A673 (cell line): Measurements from ENCODE around the gene MYO18A. TPM values are rescaled to one million over a fixed set of nuclear protein-coding genes. Genes with fewer than 3 reads are reported as not detected.

ENCODE experiments used
- BruUV-seq: library from RNA; stranded (reverse); fragments of 400-500 nt; replicated peaks from 2 replicates; lab custom pipeline; 2021; lab: Mats Ljungman, UMichigan
- CTCF ChIA-PET: fragments of 300-600 bp; sonication (Branson Sonifier 250); formaldehyde crosslinking; loops from one replicate; lab custom pipeline; 2022; ENCODE audit warnings: antibody characterized with exemption; lab: Charles Lee
- POLR2A ChIA-PET: fragments of 300-600 bp; sonication (Branson Sonifier 250); formaldehyde crosslinking; loops from one replicate; lab custom pipeline; 2022; ENCODE audit warnings: antibody characterized with exemption; ENCODE audit not compliant: low non-redundant PET; lab: Charles Lee
- DNase-seq: peaks from one replicate; pipeline ENCODE4 v3.0.0-alpha.2; 2015; ENCODE audit warnings: low spot score
- H3K27ac ChIP-seq: fragments of 200-600 bp; sonication (generic); 2 replicates; pipeline ENCODE4 v1.5.1; 2016; ENCODE audit warnings: mixed run types, low read depth, mild to moderate bottlenecking, mixed read lengths, antibody characterized with exemption, low read length; ENCODE audit not compliant: poor library complexity, severe bottlenecking
- H3K27me3 ChIP-seq: fragments of 200-600 bp; sonication (generic); replicated peaks from 2 replicates; pipeline ENCODE4 v1.6.1; 2017; ENCODE audit warnings: mixed run types, low read depth, mild to moderate bottlenecking, mixed read lengths, antibody characterized with exemption, low read length; ENCODE audit not compliant: insufficient read depth, poor library complexity
- H3K36me3 ChIP-seq: fragments of 200-600 bp; sonication (generic); 2 replicates; pipeline ENCODE4 v1.6.1; 2016; ENCODE audit warnings: mixed run types, mild to moderate bottlenecking, mixed read lengths, antibody characterized with exemption, low read length; ENCODE audit not compliant: insufficient read depth, poor library complexity, severe bottlenecking
- H3K4me1 ChIP-seq: fragments of 200-600 bp; sonication (generic); 2 replicates; pipeline ENCODE4 v1.6.1; 2017; ENCODE audit warnings: mixed run types, mild to moderate bottlenecking, mixed read lengths, antibody characterized with exemption, low read length; ENCODE audit not compliant: insufficient read depth, poor library complexity, severe bottlenecking
- H3K4me3 ChIP-seq: fragments of 200-600 bp; sonication (generic); 2 replicates; pipeline ENCODE4 v1.5.1; 2016; ENCODE audit warnings: low read depth, mixed run types, mild to moderate bottlenecking, mixed read lengths, low read length; ENCODE audit not compliant: poor library complexity, severe bottlenecking
- H3K9me3 ChIP-seq: fragments of 200-600 bp; sonication (generic); 2 replicates; pipeline ENCODE4 v1.6.1; 2016; ENCODE audit warnings: mixed run types, low read depth, mild to moderate bottlenecking, mixed read lengths, antibody characterized with exemption, low read length; ENCODE audit not compliant: poor library complexity, severe bottlenecking
- CTCF ChIP-seq: fragments of 300-800, 200-600 bp; sonication (generic); conservative IDR thresholded peaks from 2 replicates; pipeline ENCODE4 v1.5.1; 2017; ENCODE audit warnings: low read depth, mild to moderate bottlenecking, antibody characterized with exemption, low read length, moderate library complexity, mixed read lengths
- EZH2 ChIP-seq: fragments of 200-600 bp; sonication (generic); IDR thresholded peaks from 2 replicates; pipeline ENCODE4 v1.6.1; 2017; ENCODE audit warnings: borderline replicate concordance, low read depth, mild to moderate bottlenecking, mixed read lengths, antibody characterized with exemption, low read length; ENCODE audit not compliant: poor library complexity, severe bottlenecking
- intact Hi-C: fragments of 100-400 bp; cut with micrococcal nuclease; formaldehyde crosslinking; loops from one replicate; pipeline ENCODE4 v1.10.0; 2022; ENCODE audit not compliant: unreplicated experiment
- total RNA-seq: library from RNA; stranded (reverse); gene quantifications from 2 replicates; pipeline ENCODE4 v1.2.3, GENCODE V29; 2021

The MYO18A gene
- total RNA-seq, 1 experiment from 2014 or later, result 26.6 TPM

GRCh38 chr17:29212681-29213121 is 32.5 kb upstream of the MYO18A start:
- no peaks in the 10 kb centered on the region for H3K9me3 ChIP-seq
- no peaks in the 10 kb centered on the region for H3K36me3 ChIP-seq
- no peak for DNase-seq
- H3K4me3 ChIP-seq, result no peak overlapping the region
- TF ChIP-seq EZH2, result no peak
- TF ChIP-seq CTCF, result no peak
- intact Hi-C loops, result no loop called here
- no peaks in the 10 kb centered on the region for H3K4me1 ChIP-seq
- no TSS peak for BruUV-seq
- no peaks in the 10 kb centered on the region for H3K27me3 ChIP-seq
- ChIA-PET CTCF (no interaction called here), POLR2A (no interaction called here)
- no peak overlapping the region for H3K27ac ChIP-seq

GRCh38 chr17:29212094-29212631 is 32.0 kb upstream of the MYO18A start:
- H3K36me3 ChIP-seq, result no peaks in the 10 kb centered on the region
- POLR2A ChIA-PET, result no interaction called here
- no TSS peak for BruUV-seq
- intact Hi-C loops, result no loop called here
- CTCF ChIA-PET, result interaction anchor here (0.6 kb wide), 1 partner anchor 14 kb away, joined by 3 read pairs; no protein-coding TSS in a partner anchor
- no peak overlapping the region for H3K27ac ChIP-seq
- H3K27me3 ChIP-seq, result no peaks in the 10 kb centered on the region
- no peaks in the 10 kb centered on the region for H3K9me3 ChIP-seq
- no peaks in the 10 kb centered on the region for H3K4me1 ChIP-seq
- no peak for DNase-seq
- no peak for TF ChIP-seq CTCF
- TF ChIP-seq EZH2, result no peak
- H3K4me3 ChIP-seq, result no peak overlapping the region

GRCh38 chr17:29210879-29211278 is 30.7 kb upstream of the MYO18A start:
- BruUV-seq, result no TSS peak
- CTCF ChIA-PET, result no interaction called here
- no peak for DNase-seq
- H3K27me3 ChIP-seq, result no peaks in the 10 kb centered on the region
- intact Hi-C loops, result no loop called here
- no peaks in the 10 kb centered on the region for H3K36me3 ChIP-seq
- H3K27ac ChIP-seq, result no peak overlapping the region
- no peaks in the 10 kb centered on the region for H3K4me1 ChIP-seq
- H3K4me3 ChIP-seq, result no peak overlapping the region
- no peaks in the 10 kb centered on the region for H3K9me3 ChIP-seq
- POLR2A ChIA-PET, result no interaction called here
- no peak for TF ChIP-seq EZH2
- no peak for TF ChIP-seq CTCF
